Caco-2 (cell line): ENCODE data around the gene NAV1. TPM values are rescaled to one million over a fixed set of nuclear protein-coding genes. Genes with fewer than 3 reads are reported as not detected.
A peak's percentile ranks its signal among the peaks of the same experiment; 100 is the strongest.

Experiments
- BruUV-seq: library from RNA; stranded (reverse); fragments of 400-500 nt; replicated peaks from 2 replicates; lab custom pipeline; 2021; lab: Mats Ljungman, UMichigan
- CTCF ChIA-PET: fragments of 300-600 bp; sonication (Branson Sonifier 250); formaldehyde crosslinking; loops from one replicate; lab custom pipeline; 2022; ENCODE audit warnings: antibody characterized with exemption; lab: Charles Lee
- POLR2A ChIA-PET: fragments of 300-600 bp; sonication (Branson Sonifier 250); formaldehyde crosslinking; loops from one replicate; lab custom pipeline; 2022; ENCODE audit warnings: antibody characterized with exemption; lab: Charles Lee
- DNase-seq, 2 experiments: peaks; one replicate each; pipeline versions ENCODE4 v3.0.0 to v3.0.0-alpha.2; 2020 to 2022
- H3K27me3 ChIP-seq: replicated peaks from 2 replicates; pipeline ENCODE4 v1.6.0; 2011; ENCODE audit warnings: low read length; ENCODE audit not compliant: control insufficient read depth, insufficient read depth
- H3K36me3 ChIP-seq: 2 replicates; pipeline ENCODE4 v1.5.1; 2011; ENCODE audit warnings: low read length; ENCODE audit not compliant: control insufficient read depth, insufficient read depth
- H3K4me1 ChIP-seq: fragments of 250-450 bp; sonication (Bioruptor Pico); 2 replicates; pipeline ENCODE4 v1.5.1; 2020; ENCODE audit warnings: mild to moderate bottlenecking
- H3K4me3 ChIP-seq: 2 replicates; pipeline ENCODE4 v1.5.1; 2011; ENCODE audit warnings: low read depth, mild to moderate bottlenecking, control low read depth, low read length
- H3K9me3 ChIP-seq: fragments of 250-450 bp; sonication (Bioruptor Pico); 2 replicates; pipeline ENCODE4 v1.5.1; 2020; ENCODE audit warnings: mild to moderate bottlenecking, moderate library complexity
- H3K27ac Mint-ChIP-seq: one replicate; pipeline ENCODE4 v1.8.0; 2022; ENCODE audit warnings: mixed read lengths; ENCODE audit not compliant: unreplicated experiment
- H3K27me3 Mint-ChIP-seq: one replicate; pipeline ENCODE4 v1.8.0; 2022; ENCODE audit warnings: mixed read lengths; ENCODE audit not compliant: insufficient read depth, unreplicated experiment
- H3K36me3 Mint-ChIP-seq: one replicate; pipeline ENCODE4 v1.8.0; 2022; ENCODE audit warnings: mild to moderate bottlenecking, mixed read lengths; ENCODE audit not compliant: insufficient read depth, unreplicated experiment
- H3K4me1 Mint-ChIP-seq: one replicate; pipeline ENCODE4 v1.8.0; 2022; ENCODE audit warnings: low read depth, mixed read lengths; ENCODE audit not compliant: unreplicated experiment
- H3K4me3 Mint-ChIP-seq: one replicate; pipeline ENCODE4 v1.8.0; 2022; ENCODE audit warnings: mild to moderate bottlenecking, moderate library complexity, mixed read lengths; ENCODE audit not compliant: unreplicated experiment
- H3K9me3 Mint-ChIP-seq: one replicate; pipeline ENCODE4 v1.8.0; 2022; ENCODE audit warnings: mixed read lengths; ENCODE audit not compliant: unreplicated experiment
- intact Hi-C: fragments of 100-400 bp; cut with micrococcal nuclease; formaldehyde crosslinking; loops from one replicate; pipeline ENCODE4 v1.10.0; 2022; ENCODE audit not compliant: unreplicated experiment
- total RNA-seq: library from RNA; stranded (reverse); gene quantifications from 2 replicates; pipeline ENCODE4 v1.2.3, GENCODE V29; 2022
- TF ChIP-seq, protein P1 (sequence below), 2 experiments: fragments of 200-600 bp in 1 of 2; IDR thresholded peaks; 1 replicate in 1 of 2; 2 replicates in 1 of 2; pipeline versions ENCODE4 v1.5.1 to v1.8.0; 2011 to 2022; ENCODE audit warnings: antibody characterized with exemption in 1 of 2, control low read depth in 1 of 2, inconsistent platforms in 1 of 2, low read depth in 1 of 2, low read length in 1 of 2, mild to moderate bottlenecking in 1 of 2, moderate library complexity in 1 of 2; ENCODE audit not compliant: insufficient read depth in 1 of 2, severe bottlenecking in 1 of 2, unreplicated experiment in 1 of 2

Gene NAV1
- total RNA-seq, 1 experiment from 2014 or later = 2.0 TPM

DNA sequence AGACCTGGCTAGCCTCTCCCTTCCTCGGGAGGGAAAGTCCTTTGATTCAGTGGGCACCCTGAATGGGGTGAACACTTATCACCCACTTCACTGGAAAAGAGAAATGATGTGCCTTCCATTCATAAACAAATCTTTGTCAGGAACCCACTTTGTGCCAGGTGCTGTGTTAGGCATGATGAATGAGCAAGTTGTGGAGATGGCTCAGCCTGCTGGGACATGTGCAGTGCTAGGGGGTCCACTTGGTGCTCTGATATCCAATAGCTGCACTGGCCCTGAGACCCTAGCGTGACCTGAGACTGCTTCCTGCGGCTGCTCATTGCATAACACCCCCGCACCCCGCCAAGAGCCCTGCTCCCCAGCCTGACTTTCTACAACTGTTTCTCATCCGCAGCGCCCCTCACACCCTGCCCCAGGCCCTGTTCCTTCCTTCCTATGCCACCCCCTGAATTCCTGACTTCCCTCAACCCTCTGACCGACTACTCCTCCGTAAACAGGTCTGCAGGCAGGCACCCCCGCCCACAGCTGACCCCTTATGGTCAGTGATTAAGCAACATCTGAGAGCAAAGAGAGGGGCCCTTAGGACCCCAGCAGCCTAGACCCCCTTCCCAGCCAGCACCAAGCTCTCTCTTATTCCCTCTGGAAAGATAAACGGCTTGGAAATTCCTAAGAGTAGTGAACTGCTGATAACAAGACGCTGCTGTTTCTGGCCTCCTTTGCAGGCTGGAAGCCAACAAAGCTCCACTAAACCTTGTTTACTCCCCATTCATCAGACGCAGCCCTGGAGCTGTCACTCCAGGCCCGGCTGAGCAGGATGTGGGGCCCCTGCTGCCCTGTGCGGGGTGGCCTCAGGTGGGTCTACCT lies 44.9 kb upstream of the NAV1 start:
- Histone ChIP-seq H3K27me3 (no peaks in the 10 kb centered on the region), H3K4me3 (no peak overlapping the region), H3K36me3 (no peaks in the 10 kb centered on the region; the same call in none of the 2 replicates), H3K9me3 (no peaks in the 10 kb centered on the region), H3K4me1 (peaks cover 14% of the 10 kb centered on the region)
- DNase-seq = peak in 1 of 2 experiments; percentile 61
- ChIA-PET POLR2A (interaction anchor here (0.6 kb wide), 1 partner anchor 10 kb away, joined by 3 read pairs; no protein-coding TSS in a partner anchor), CTCF (interaction anchor here (0.5 to 2.7 kb wide), 3 partner anchors 13 to 46 kb away, joined by 4 to 13 read pairs (median 6); no protein-coding TSS in a partner anchor)
- peak overlapping the region; percentile 87 for H3K27ac Mint-ChIP-seq
- TF ChIP-seq, protein P1, sequence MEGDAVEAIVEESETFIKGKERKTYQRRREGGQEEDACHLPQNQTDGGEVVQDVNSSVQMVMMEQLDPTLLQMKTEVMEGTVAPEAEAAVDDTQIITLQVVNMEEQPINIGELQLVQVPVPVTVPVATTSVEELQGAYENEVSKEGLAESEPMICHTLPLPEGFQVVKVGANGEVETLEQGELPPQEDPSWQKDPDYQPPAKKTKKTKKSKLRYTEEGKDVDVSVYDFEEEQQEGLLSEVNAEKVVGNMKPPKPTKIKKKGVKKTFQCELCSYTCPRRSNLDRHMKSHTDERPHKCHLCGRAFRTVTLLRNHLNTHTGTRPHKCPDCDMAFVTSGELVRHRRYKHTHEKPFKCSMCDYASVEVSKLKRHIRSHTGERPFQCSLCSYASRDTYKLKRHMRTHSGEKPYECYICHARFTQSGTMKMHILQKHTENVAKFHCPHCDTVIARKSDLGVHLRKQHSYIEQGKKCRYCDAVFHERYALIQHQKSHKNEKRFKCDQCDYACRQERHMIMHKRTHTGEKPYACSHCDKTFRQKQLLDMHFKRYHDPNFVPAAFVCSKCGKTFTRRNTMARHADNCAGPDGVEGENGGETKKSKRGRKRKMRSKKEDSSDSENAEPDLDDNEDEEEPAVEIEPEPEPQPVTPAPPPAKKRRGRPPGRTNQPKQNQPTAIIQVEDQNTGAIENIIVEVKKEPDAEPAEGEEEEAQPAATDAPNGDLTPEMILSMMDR (IDR thresholded peaks at IDR 0.05; ENCODE audit: insufficient read depth in 1 of 2, low read depth in 1 of 2, low read length in 1 of 2, severe bottlenecking in 1 of 2, unreplicated experiment in 1 of 2) = no peak
- no TSS peak for BruUV-seq
- H3K4me1 Mint-ChIP-seq = peaks cover 15% of the 10 kb centered on the region
- no peaks in the 10 kb centered on the region for H3K9me3 Mint-ChIP-seq
- no peak overlapping the region for H3K4me3 Mint-ChIP-seq
- intact Hi-C loops = loop anchor here (1.0 kb wide), 1 partner anchor 9 kb away; no protein-coding TSS in a partner anchor
- H3K36me3 Mint-ChIP-seq = peaks cover 47% of the 10 kb centered on the region
- H3K27me3 Mint-ChIP-seq = no peaks in the 10 kb centered on the region

- Mint-ChIP-seq H3K27me3 (no peaks in the 10 kb centered on the region), H3K9me3 (no peaks in the 10 kb centered on the region), H3K36me3 (peaks cover 39% of the 10 kb centered on the region), H3K4me3 (no peak overlapping the region), H3K4me1 (peaks cover 19% of the 10 kb centered on the region), H3K27ac (no peak overlapping the region)
- POLR2A ChIA-PET = no interaction called here
- no peaks in the 10 kb centered on the region for H3K9me3 ChIP-seq
- CTCF ChIA-PET = interaction anchor here (1.4 to 2.7 kb wide), 3 partner anchors 14 to 48 kb away, joined by 5 to 13 read pairs (median 13); no protein-coding TSS in a partner anchor
- no peaks in the 10 kb centered on the region for H3K27me3 ChIP-seq
- intact Hi-C loops = no loop called here
- TF ChIP-seq, protein P1 (IDR thresholded peaks at IDR 0.05; ENCODE audit: insufficient read depth in 1 of 2, low read depth in 1 of 2, low read length in 1 of 2, severe bottlenecking in 1 of 2, unreplicated experiment in 1 of 2) = no peak
- BruUV-seq = no TSS peak
- H3K4me1 ChIP-seq = peaks cover 22% of the 10 kb centered on the region
- no peak for DNase-seq
- no peaks in the 10 kb centered on the region; the same call in none of the 2 replicates for H3K36me3 ChIP-seq
- no peak overlapping the region for H3K4me3 ChIP-seq
These were observed 43.2 kb upstream of the NAV1 start for GRCh38 chr1:201495551-201496295.

- Mint-ChIP-seq H3K27me3 (no peaks in the 10 kb centered on the region), H3K4me3 (no peak overlapping the region), H3K36me3 (peaks cover 39% of the 10 kb centered on the region), H3K4me1 (peaks cover 22% of the 10 kb centered on the region), H3K9me3 (no peaks in the 10 kb centered on the region), H3K27ac (no peak overlapping the region)
- Histone ChIP-seq H3K4me1 (peaks cover 27% of the 10 kb centered on the region), H3K27me3 (no peaks in the 10 kb centered on the region), H3K9me3 (no peaks in the 10 kb centered on the region), H3K4me3 (no peak overlapping the region), H3K36me3 (no peaks in the 10 kb centered on the region; the same call in 1 of the 2 replicates)
- ChIA-PET CTCF (interaction anchor here (1.4 to 2.7 kb wide), 3 partner anchors 15 to 48 kb away, joined by 5 to 13 read pairs (median 13); no protein-coding TSS in a partner anchor), POLR2A (no interaction called here)
- intact Hi-C loops = no loop called here
- no peak for DNase-seq
- TF ChIP-seq, protein P1 (IDR thresholded peaks at IDR 0.05; ENCODE audit: insufficient read depth in 1 of 2, low read depth in 1 of 2, low read length in 1 of 2, severe bottlenecking in 1 of 2, unreplicated experiment in 1 of 2) = no peak
- BruUV-seq = no TSS peak
These were observed 42.6 kb upstream of the NAV1 start for GRCh38 chr1:201496296-201496690.
